T-helper 2 cell (primary cell): ENCODE results near the gene HMGA1.
"Not testable (repeated sequence)": the region's sequence is repeated elsewhere in the genome, so short reads cannot be mapped to it uniquely, and the experiment has no call there.

Source experiments
- DNase-seq, 5 experiments: peaks; one replicate each; pipeline versions ENCODE4 v3.0.0 to v3.0.0-alpha.2; 2012 to 2022

HMGA1 gene

DNA sequence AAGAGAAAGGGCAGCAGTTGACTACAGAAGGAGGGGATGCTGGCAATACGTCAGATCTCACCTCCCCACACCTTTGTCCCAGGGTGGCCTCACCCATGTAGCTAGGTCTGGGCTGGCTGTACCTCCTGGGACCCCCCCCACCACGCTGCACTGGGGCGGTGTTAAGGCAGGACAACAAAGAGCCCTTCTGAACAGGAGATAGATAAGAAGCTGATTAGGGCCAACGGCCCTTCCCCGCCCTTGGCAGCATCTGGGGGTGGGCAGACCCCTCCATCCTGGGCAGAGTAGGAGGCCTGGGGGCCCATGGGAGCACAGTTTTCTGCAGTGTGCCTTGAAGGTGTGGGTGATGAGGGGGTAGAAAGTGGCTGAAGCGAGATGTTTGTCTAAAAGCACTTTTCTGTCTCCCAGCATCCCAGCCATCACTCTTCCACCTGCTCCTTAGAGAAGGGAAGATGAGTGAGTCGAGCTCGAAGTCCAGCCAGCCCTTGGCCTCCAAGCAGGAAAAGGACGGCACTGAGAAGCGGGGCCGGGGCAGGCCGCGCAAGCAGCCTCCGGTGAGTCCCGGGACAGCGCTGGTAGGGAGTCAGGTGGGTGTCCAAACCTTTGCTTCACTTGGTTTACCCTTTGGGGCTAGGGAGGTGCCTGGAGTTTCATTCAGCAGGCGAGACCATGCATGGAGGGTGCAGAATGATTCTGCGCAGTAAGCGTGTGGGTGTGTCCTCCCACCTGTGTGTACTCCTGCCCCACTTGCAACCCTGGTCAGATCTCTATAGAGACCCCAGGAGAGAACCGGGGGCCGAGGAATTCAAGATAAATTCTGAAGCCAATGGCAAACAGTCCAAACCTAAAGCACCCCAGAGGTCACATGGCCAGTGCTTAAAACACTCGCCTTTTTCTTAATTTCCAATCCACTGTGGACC is 3.9 kb downstream of the HMGA1 start:
- DNase-seq: no peak

DNA sequence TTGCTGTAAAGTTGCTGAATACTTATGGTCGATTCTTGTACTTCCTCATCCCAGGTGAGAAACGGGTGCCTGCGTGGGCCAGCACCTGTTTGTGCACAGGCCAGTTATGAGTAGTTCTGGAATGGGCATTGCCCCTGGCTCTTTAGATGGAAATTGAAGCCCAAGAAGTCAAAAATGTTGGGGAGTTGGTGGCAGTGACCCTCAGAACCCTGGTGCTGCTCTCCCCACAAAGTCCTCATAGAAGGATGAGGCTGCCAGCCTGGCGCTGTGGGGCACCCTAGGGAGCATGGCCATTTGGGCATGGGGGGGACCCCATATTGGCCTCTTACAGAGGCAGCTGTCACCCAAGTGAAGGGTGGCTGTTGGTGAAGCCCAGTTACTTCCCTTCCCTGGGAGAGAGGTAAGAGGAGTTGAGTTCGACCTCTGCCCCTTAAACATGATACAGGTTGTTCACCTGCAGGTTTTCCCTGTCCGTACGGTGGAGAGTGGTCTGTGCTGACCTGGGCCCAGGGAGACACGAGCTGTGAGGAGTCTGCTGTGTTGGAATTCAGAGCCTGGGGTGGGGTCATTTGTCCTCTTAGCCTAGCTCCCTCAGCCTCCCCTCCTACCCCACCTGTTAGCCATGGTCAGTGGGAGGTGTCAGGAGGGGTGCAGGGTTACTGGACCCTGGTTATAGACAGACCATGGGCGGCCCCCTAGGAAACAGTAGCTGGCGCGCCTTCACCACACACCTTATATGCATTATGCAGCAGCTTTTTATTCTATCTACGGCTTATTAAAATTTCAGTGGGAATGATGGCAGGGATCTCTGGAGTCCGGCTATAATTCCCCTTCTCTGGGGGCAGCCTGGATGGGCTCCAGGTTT is 4.9 kb downstream of the HMGA1 start:
- no peak for DNase-seq

DNA sequence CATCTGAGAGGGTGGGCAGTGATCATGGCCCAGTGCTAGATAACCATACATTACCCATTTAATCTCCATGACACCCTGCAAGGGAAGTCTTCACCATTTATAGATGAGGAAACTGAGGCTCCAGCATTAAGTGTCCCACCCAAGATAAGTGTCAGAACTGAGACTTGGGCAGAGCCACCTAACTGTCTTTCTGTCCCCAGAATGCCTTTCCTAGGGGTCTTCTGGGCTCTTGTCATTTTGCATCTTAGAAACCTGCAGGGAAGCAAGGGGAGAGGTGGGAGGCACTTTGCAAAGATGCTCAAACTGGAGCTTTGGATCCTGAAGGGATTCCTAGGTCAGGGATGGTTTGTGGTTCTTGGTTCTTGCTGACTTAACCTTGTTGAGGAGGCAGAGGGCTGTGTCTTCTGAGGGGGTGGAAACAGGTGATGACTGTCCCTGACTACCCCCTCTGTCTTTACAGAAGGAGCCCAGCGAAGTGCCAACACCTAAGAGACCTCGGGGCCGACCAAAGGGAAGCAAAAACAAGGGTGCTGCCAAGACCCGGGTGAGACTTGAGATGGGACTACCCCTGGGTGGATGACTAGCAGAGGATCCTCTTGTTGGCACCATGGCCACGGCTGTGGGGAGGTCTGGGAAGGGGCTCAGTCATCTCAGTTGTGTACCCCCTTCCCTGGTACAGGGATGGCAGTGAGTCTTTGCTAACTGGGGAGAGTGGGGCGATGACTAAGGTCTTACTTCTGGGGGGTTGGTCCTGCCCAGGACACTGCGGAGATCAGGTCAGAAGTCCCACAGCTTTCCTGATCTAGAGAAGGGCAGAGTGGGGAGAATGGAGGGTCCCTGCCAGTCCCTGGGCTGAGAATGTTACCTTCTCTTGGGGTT is 5.8 kb downstream of the HMGA1 start:
- no peak for DNase-seq

DNA sequence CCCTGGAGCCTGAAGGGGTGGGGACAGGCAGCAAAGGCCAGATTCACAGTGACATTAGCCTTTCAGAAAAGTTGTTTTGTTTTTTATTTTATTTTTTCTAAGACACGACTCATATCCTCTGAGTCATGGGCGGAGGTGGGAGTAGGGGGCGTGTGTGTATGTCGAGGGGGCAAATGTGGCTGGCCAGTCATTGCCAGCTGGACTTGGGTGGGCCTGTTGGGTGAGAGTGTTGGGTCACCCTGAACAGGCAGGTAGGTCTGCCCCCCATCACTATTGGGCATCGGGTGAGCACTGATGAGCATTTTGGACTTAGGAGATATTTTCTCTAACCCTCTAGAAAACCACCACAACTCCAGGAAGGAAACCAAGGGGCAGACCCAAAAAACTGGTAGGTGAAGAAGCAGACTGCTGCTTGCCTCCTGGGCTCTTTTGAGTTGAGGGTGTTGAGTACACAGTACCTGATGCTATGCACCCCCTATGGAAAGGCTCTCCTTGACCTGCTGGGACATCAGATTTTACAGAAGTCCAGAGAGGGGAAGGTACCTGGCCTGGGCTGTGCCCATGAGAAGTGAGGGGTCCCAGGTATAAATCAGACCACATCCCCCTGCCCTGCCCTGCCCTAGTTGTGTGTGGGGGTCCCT is 6.6 kb downstream of the HMGA1 start:
- no peak for DNase-seq

DNA sequence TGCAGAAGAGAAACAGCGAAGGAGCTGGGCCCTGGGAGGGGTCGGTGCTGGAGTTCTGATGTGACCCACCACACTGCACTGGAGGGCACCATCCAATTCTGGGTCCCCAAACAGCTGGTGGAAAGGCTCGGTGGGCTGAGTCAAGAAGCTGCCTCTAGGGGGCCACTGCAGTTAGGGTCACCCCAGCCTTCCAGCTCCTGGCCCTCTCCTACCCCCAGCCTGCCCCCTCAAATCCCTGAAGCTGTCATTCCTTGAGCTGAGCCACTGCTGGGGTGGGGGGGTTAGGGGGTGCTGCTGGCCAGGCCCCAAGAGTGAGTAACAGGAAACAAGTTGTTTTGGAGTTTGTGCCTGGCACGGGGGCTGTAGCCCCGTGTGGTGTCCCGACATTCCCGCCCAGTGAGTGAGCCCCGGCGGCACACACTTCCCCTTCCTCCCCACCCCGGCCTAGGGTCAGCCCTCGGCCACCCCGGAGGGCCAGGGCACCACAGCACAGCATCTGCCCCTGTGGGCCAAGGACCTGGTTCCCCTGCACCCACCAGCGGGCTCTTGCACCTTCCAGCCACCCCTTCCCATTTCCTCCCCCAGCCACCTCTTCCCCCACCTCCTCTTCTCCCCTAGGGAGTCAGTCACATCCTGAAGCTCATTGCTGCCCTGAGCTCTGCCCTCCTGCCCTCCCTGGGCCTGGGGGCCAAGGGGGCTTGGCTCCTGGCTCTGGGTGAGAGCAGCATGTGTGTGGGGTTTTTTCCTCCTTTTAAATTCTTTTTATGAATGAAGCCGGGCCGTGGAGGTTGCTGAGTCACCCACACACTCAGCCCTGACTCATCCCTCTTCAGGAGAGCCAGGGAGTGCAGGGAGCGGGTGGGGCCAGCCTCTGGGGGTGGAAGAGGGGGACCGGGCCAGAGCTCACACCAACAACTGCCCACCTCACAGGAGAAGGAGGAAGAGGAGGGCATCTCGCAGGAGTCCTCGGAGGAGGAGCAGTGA is 7.5 kb downstream of the HMGA1 start:
- DNase-seq: peak in 1 of 5 experiments; percentile 49

DNA sequence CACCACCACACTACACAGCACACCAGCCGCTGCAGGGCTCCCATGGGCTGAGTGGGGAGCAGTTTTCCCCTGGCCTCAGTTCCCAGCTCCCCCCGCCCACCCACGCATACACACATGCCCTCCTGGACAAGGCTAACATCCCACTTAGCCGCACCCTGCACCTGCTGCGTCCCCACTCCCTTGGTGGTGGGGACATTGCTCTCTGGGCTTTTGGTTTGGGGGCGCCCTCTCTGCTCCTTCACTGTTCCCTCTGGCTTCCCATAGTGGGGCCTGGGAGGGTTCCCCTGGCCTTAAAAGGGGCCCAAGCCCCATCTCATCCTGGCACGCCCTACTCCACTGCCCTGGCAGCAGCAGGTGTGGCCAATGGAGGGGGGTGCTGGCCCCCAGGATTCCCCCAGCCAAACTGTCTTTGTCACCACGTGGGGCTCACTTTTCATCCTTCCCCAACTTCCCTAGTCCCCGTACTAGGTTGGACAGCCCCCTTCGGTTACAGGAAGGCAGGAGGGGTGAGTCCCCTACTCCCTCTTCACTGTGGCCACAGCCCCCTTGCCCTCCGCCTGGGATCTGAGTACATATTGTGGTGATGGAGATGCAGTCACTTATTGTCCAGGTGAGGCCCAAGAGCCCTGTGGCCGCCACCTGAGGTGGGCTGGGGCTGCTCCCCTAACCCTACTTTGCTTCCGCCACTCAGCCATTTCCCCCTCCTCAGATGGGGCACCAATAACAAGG is 8.5 kb downstream of the HMGA1 start:
- DNase-seq: not testable (repeated sequence)

DNA sequence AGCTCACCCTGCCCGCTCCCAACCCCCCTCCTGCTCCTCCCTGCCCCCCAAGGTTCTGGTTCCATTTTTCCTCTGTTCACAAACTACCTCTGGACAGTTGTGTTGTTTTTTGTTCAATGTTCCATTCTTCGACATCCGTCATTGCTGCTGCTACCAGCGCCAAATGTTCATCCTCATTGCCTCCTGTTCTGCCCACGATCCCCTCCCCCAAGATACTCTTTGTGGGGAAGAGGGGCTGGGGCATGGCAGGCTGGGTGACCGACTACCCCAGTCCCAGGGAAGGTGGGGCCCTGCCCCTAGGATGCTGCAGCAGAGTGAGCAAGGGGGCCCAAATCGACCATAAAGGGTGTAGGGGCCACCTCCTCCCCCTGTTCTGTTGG is 9.1 kb downstream of the HMGA1 start:
- not testable (repeated sequence) for DNase-seq

DNA sequence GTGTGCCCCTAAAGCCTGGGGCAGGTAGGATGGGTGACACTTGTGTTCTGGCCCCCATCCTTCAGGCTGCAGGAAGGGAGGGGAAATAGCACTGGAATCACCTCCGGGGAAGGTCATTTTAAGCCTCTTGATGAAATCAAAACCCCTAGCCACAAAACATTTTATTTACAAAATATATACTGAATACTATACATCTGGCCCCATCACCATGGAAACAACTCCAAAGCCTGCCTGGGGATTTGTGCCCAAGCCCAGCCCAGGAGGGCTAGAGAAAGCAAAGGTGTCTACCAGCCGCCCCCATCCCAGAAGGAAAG is 9.5 kb downstream of the HMGA1 start:
- DNase-seq: no peak

DNA sequence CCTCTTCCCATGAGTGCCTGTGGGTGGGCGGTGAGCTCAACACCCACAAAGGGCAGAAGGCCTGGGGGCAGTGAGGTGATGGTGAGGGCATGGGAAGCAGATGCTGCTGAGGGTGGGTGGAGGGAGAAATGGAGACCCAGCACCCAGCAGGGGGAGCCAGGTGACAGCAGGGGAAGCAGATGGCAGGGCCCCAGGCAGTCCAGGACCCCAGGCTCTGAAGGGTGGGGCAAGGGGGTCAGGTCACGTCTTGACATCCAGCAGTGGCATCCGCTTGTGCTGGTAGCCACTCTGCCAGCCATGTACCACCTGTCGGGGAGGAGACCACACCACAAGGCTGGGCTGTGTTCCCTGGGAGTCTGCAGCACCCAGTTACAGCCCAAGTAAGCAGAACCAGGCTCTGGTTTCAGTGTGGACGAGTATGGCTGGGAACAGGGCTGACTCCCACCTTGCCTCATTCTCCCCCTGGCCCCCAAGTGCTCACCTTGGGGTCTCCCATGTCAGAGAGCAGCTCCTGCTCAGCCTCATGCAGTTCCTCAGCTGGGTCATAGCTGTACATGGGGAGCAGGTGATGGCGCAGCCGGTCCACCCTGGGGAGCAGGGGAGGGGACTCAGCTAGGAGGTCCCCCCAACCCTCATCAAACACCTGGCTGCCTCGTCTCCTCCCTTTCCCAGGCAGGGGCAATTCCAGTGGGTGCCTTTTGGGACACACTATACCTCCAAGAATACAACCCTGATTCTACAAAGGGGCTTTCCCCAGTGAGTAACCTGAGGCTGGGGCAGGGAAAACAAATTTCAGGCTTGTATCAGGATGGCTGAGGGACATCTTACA is 10.1 kb downstream of the HMGA1 start:
- peak in 3 of 5 experiments; percentile 26 to 51 (median 39) for DNase-seq

DNA sequence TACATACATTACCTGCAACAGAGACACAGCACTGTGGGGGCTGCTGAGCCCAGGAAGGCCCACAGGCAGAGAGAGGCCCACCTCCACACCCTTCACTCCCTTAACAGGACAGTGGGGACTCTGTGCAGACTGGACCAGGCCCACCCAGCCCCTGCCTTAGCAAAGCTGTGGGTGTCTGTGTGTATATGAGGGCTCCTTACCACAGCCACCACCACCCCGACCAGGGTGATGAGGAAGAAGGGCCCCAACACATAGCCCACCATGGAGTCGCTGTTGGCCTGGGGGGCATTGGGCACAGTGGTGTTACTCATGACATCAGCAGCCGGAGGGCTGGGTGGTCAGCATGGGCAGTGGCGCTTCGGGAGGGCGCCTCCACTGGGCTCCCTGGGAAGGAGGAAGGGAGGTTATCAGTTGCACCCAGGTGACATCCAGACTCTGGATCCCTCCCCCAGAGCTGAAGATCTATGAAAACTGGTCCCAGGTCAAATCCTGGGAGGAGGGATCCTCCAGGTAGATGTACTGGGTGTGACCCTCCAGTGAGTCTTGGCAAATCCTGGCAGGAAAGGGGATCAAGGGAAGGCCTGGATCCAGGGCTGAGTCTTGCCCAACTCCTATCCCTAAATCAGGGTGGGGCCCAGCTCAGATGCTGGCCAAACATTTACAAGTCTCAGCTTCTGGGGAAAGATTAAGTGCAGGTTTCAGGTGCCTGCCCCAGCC is 11.0 kb downstream of the HMGA1 start:
- DNase-seq: no peak

DNA sequence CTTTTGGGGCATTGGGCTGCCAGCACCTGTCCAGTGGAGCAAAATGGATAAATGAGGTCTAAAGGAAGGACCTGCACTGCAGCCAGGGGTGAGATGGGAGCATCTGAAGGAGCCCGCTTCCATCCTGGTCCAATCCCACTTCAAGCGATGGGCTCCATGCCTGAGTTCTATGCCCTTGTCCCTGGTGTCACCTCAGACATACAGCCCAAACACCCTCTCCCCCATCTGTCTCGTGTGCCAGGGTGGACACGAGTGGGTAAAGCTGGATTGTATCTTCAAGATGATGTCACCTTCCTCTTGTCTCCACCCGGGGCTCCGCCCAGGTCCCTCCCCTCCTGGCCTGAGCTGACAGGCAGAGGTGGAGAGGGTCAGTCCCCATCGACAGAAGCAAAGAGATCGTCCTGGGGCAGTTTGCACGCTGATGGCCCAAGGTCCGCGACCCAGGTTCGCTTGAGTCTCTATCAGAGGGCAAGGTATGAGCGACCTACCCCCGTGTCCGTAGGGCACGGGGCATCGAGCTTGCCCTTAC is 11.6 kb downstream of the HMGA1 start:
- peak in 3 of 5 experiments; percentile 26 to 44 (median 30) for DNase-seq

DNA sequence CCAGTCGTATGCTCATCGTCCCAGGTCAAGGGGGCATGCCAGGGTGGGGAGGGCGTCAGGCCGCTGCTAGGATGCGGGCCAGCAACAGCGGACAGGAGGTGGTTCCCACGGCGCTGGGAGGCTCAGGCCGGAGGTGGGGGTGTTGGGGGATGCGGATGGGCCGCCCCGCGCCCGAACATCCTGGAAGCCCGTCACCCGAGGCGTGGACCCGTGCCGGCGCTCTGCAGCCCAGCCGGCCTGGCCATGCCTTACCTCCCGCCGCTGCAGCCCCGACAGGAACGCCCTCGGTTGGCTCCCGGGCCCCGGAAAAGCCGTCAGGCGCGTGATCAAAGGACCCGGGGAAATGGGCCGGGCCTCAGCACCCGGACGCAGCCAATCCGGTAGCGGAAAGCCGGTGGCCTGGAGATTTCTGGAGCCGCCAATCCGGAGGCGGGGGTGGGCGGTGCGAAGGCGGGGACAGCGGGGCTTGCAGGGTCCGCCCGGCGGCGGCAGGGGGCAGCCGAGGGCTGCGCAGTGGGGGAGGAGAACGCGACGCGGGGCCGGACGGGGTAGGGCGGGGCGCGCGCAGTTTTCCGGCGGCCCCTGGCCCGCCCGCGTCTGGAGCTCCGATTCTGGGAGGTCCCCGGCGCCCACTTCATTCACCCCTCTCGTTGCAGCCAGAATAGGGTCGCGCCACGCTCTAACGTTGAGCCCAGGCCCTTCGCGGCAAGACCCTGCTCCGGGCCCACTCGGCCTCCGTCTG is 12.2 kb downstream of the HMGA1 start, which contains the start of gene SMIM29:
Gene SMIM29, minus strand, starts transcription at position 280 of the 742 bp plus-strand sequence. CDS start 1,215 bp downstream, outside the sequence.
- peak; percentile 92 to 97 (median 96) for DNase-seq

DNA sequence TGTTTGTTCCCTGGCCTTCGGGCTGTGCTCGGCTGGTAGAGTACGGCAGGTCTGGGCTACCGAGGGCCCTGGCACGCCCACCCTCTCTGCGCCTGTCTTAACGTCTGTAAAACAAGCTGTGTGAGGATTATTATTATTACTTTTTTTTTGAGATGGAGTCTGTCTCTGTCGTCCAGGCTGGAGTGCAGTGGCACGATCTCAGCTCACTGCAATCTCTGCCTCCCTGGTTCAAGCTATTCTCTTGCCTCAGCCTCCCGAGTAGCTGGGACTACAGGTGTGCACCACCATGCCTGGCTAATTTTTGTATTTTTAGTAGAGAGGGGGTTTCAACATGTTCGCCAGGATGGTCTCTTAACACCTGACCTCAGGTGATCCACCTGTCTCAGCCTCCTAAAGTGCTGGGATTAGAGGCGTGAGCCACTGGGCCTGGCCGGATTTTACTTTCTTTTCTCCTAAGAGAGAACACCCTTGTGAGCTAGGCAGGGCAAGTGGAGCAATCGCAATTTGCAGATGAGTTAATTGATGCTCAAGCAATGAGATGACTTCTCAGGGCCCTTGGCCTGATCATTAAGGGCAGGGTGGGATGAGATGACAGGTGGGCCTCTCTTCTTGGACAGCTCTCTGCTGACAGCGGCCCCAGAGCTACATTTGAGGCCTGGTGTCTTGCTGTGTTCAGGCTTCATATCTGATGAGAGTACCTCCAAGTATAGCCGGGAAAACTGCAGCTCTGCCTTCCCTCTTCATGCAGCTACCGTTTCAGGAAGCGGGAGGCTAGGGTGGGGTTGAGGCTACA is 13.0 kb downstream of the HMGA1 start:
- DNase-seq: no peak

DNA sequence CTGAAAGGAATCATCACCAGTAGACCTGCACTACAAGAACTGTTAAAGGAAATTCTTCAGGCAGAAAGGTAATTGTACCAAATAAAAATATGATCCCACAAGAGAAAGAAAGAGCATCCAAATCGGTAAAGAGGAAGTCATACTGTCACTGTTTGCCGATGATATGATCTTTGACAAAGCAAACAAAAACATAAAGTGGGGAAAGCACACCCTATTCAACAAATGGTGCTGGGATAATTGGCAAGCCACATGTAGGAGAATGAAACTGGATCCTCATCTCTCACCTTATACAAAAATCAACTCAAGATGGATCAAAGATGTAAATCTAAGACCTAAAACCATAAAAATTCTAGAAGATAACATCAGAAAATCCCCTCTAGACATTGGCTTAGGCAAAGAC is 15.7 kb downstream of the HMGA1 start:
- DNase-seq: not testable (repeated sequence)

DNA sequence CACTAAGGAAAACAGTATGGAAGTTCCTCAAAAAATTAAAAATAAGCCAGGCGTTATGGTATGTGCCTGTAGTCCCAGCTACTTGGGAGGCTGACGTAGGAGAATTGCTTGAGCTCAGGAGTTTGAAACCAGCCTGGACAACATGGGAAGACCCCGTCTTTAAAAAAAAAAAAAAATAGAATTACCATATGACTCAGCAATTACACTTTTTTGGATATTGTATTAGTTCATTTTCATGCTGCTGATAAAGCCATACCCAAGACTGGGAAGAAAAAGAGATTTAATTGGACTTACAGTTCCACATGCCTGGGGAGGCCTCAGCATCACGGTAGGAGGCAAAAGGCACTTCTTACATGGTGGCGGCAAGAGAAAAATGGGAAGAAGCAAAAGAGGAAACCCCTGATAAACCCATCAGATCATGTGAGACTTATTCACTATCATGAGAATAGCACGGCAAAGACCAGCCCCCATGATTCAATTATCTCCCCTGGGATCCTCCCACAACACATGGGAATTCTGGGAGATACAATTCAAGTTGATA is 22.9 kb downstream of the HMGA1 start:
- no peak for DNase-seq

DNA sequence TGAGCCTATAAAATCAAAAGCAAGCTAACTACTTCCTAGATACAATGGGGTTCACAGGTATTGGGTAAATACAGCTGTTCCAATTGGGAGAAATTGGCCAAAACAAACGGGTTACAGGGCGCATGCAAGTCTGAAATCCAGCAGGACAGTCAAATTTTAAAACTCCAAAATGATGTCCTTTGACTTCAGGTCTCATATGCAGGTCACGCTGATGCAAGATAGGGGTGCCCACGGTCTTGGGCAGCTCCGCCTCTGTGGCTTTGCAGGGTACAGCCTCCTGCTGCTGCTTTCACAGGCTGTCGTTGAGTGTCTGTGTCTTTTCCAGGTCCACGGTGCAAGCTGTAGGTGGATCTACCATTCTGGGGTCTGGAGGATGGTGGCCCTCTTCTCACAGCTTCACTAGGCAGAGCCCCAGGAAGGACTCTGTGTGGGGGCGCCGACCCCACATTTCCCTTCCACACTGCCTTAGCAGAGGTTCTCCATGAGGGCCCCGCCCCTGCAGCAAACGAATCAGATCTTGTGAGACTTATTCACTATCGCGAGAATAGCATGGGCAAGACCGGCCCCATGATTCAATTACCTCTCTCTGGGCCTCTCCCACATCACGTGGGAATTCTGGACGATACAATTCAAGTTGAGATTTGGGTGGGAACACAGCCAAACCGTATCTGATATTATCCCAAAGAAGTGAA is 24.0 kb downstream of the HMGA1 start:
- DNase-seq: no peak
